Lower leg skin (tissue), 3 donors: Measurements from ENCODE around the gene NDEL1.

ENCODE experiments used
- CTCF ChIP-seq, 3 donors: fragments of 450-650 bp; IDR thresholded peaks; one replicate each; pipeline ENCODE4 v1.5.1; 2016; ENCODE audit warnings: antibody characterized with exemption in 3 of 3, mild to moderate bottlenecking in 3 of 3, moderate library complexity in 2 of 3
- POLR2A ChIP-seq, 2 donors: fragments of 450-650 bp; IDR thresholded peaks; one replicate each; pipeline ENCODE4 v1.6.1; 2016 to 2017; ENCODE audit warnings: antibody characterized with exemption in 2 of 2, mild to moderate bottlenecking in 1 of 2, moderate library complexity in 1 of 2

DNA sequence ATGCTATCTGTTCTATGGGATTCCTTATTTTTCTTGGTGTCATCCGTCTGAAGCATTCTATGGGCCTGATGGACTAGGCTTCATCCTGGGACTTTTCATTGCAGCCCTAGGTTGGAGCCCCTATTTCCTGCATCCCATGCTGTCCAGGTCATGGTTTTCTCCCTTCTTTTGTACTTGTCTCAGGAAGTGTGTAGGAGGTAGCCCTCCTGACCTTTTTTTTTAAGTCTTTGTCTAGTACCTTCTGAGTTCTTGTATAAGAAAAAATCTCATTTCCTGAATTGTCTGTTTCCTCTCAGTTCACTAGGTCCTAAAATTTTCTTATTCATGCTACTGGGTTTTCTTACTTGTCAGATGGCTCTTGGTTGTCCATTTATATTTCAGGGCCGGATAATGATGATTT, 6.0 kb downstream of the NDEL1 start:
- TF ChIP-seq CTCF (IDR thresholded peaks at IDR 0.05): no peak
- no peak for TF ChIP-seq POLR2A (IDR thresholded peaks at IDR 0.05)
